Body of pancreas (tissue), 4 donors: ENCODE results near the gene AHCYL2. TPM values are rescaled to one million over a fixed set of nuclear protein-coding genes. Genes with fewer than 3 reads are reported as not detected.

Experiments used
- ATAC-seq: fragments of 150-250 bp; one replicate; pipeline ENCODE4 v1.9.1; 2016
- DNase-seq, 4 donors: peaks; one replicate each; pipeline ENCODE4 v3.0.0-alpha.2; 2019
- H3K27ac ChIP-seq, 4 donors: fragments of 200-600 bp; sonication (generic); 1 replicate in 3 of 4; 2 replicates in 1 of 4; pipeline versions ENCODE4 v1.5.1 to v1.6.1; 2016 to 2019; ENCODE audit warnings: mild to moderate bottlenecking in 1 of 4, mixed read lengths in 1 of 4, moderate library complexity in 1 of 4
- H3K27me3 ChIP-seq, 2 donors: fragments of 200-600 bp; sonication (generic); one replicate each; pipeline ENCODE4 v1.6.0; 2016; ENCODE audit warnings: mild to moderate bottlenecking in 1 of 2
- H3K36me3 ChIP-seq, 2 donors: fragments of 200-600 bp; sonication (generic); replicated peaks in 1 of 2; 2 replicates each; pipeline ENCODE4 v1.5.1; 2016; ENCODE audit warnings: low read depth in 2 of 2; ENCODE audit not compliant: insufficient read depth in 1 of 2
- H3K4me1 ChIP-seq: fragments of 200-600 bp; sonication (generic); one replicate; pipeline ENCODE4 v1.6.0; 2016
- H3K4me3 ChIP-seq, 2 donors: fragments of 200-600 bp; sonication (generic); 1 replicate in 1 of 2; 2 replicates in 1 of 2; pipeline ENCODE4 v1.5.1; 2016 to 2019
- H3K9me3 ChIP-seq, 3 donors: fragments of 200-600 bp; sonication (generic); 1 replicate in 2 of 3; 2 replicates in 1 of 3; pipeline ENCODE4 v1.5.1; 2016
- CTCF ChIP-seq, 7 experiments: fragments of 450-650 bp in 4 of 7; fragments of 200-600 bp in 3 of 7; sonication (generic) in 3 of 7; IDR thresholded peaks; one replicate each; pipeline ENCODE4 v1.5.1; 2016 to 2019; ENCODE audit warnings: antibody characterized with exemption in 7 of 7
- POLR2A ChIP-seq, 3 donors: fragments of 450-650 bp; IDR thresholded peaks; one replicate each; pipeline ENCODE4 v1.6.1; 2016; ENCODE audit warnings: antibody characterized with exemption in 3 of 3, mild to moderate bottlenecking in 2 of 3
- WGBS, 2 donors: methylation state at CpG; one replicate each; pipeline ENCODE4 v1.1.5; 2017; 5-methylcytosine and 5-hydroxymethylcytosine counted together
- intact Hi-C: fragments of 100-400 bp; cut with DNase I; formaldehyde crosslinking; loops from one replicate; pipeline ENCODE4 v1.15.1; 2023
- total RNA-seq, 2 donors: library from RNA; depleted of rRNA; stranded (reverse); fragments of >200 nt; gene quantifications; one replicate each; pipeline ENCODE4 v1.1.0, GENCODE V29; 2016

Gene AHCYL2
- total RNA-seq, 2 donors from 2014 or later, result 9.3 to 51.4 TPM

GRCh38 chr7:129435414-129435829, 210.6 kb downstream of the AHCYL2 start:
- Histone ChIP-seq H3K27me3 (no peaks in the 10 kb centered on the region), H3K36me3 (no peaks in the 10 kb centered on the region), H3K4me3 (no peak overlapping the region), H3K4me1 (peaks cover 17% of the 10 kb centered on the region), H3K9me3 (no peaks in the 10 kb centered on the region), H3K27ac (no peak overlapping the region)
- intact Hi-C loops, result no loop called here
- DNase-seq (no peak), ATAC-seq (no peak)
- WGBS, 2 donors, result 78 to 96% methylated on average over 2 of the region's 2 CpGs
- TF ChIP-seq POLR2A (IDR thresholded peaks at IDR 0.05), result no peak
- TF ChIP-seq CTCF (IDR thresholded peaks at IDR 0.05), result no peak

- Histone ChIP-seq H3K9me3 (no peaks in the 10 kb centered on the region), H3K4me1 (peaks cover 17% of the 10 kb centered on the region), H3K27ac (no peak overlapping the region), H3K27me3 (no peaks in the 10 kb centered on the region), H3K4me3 (no peak overlapping the region), H3K36me3 (no peaks in the 10 kb centered on the region)
- TF ChIP-seq POLR2A (IDR thresholded peaks at IDR 0.05) (no peak), CTCF (IDR thresholded peaks at IDR 0.05) (no peak)
- intact Hi-C loops, result no loop called here
- ATAC-seq, result no peak
- 50 to 52% methylated on average over 5 of the region's 5 CpGs for WGBS, 2 donors
- DNase-seq, result no peak
These were observed 211.6 kb downstream of the AHCYL2 start for GRCh38 chr7:129436335-129436923.

GRCh38 chr7:129437190-129437589, 212.4 kb downstream of the AHCYL2 start:
- H3K27me3 ChIP-seq, result no peaks in the 10 kb centered on the region
- 84 to 94% methylated on average over 5 of the region's 5 CpGs for WGBS, 2 donors
- H3K27ac ChIP-seq, result no peak overlapping the region
- ATAC-seq (no peak), DNase-seq (no peak)
- no peaks in the 10 kb centered on the region for H3K9me3 ChIP-seq
- H3K36me3 ChIP-seq, result no peaks in the 10 kb centered on the region
- intact Hi-C loops, result no loop called here
- peaks cover 17% of the 10 kb centered on the region for H3K4me1 ChIP-seq
- TF ChIP-seq CTCF (IDR thresholded peaks at IDR 0.05), result no peak
- TF ChIP-seq POLR2A (IDR thresholded peaks at IDR 0.05), result no peak
- no peak overlapping the region for H3K4me3 ChIP-seq

GRCh38 chr7:129438281-129438838, 213.5 kb downstream of the AHCYL2 start:
- intact Hi-C loops, result no loop called here
- H3K4me3 ChIP-seq, result no peak overlapping the region
- no peaks in the 10 kb centered on the region for H3K27me3 ChIP-seq
- no peaks in the 10 kb centered on the region for H3K9me3 ChIP-seq
- DNase-seq (no peak), ATAC-seq (no peak)
- H3K4me1 ChIP-seq, result peaks cover 17% of the 10 kb centered on the region
- H3K36me3 ChIP-seq, result no peaks in the 10 kb centered on the region
- H3K27ac ChIP-seq, result no peak overlapping the region
- 90 to 94% methylated on average over 6 of the region's 6 CpGs for WGBS, 2 donors
- TF ChIP-seq POLR2A (IDR thresholded peaks at IDR 0.05) (no peak), CTCF (IDR thresholded peaks at IDR 0.05) (no peak)
